GM18870 (cell line): Measurements from ENCODE around the gene PHAX.
"Not testable (repeated sequence)": the region's sequence is repeated elsewhere in the genome, so short reads cannot be mapped to it uniquely, and the experiment has no call there.

Experiments used
- ATAC-seq: cut with Tn5 transposase; IDR thresholded peaks from one replicate; pipeline ENCODE4 v1.9.1; 2021; ENCODE audit warnings: moderate library complexity; ENCODE audit not compliant: unreplicated experiment

The PHAX gene

GRCh38 chr5:126651013-126651577 lies 50.3 kb downstream of the PHAX start:
- ATAC-seq, result no peak

GRCh38 chr5:126656401-126657007 lies 55.8 kb downstream of the PHAX start:
- ATAC-seq, result no peak

GRCh38 chr5:126658561-126658960 lies 57.8 kb downstream of the PHAX start:
- no peak for ATAC-seq

- peak; percentile 57 for ATAC-seq
These were observed 59.2 kb downstream of the PHAX start for GRCh38 chr5:126659805-126660482.

- no peak for ATAC-seq
These were observed 63.8 kb downstream of the PHAX start for GRCh38 chr5:126664586-126664985.

GRCh38 chr5:126670109-126670508 lies 69.4 kb downstream of the PHAX start:
- not testable (repeated sequence) for ATAC-seq

- not testable (repeated sequence) for ATAC-seq
These were observed 70.9 kb downstream of the PHAX start for GRCh38 chr5:126671681-126672080.

- no peak for ATAC-seq
These were observed 72.7 kb downstream of the PHAX start for GRCh38 chr5:126673477-126673876.

GRCh38 chr5:126674145-126674544 lies 73.4 kb downstream of the PHAX start:
- ATAC-seq, result no peak

- ATAC-seq, result no peak
These were observed 74.6 kb downstream of the PHAX start for GRCh38 chr5:126675338-126675737.

GRCh38 chr5:126676195-126676624 lies 75.5 kb downstream of the PHAX start:
- peak; percentile 48 for ATAC-seq
